HEK293 (cell line): ENCODE data around the gene LEFTY1.

ENCODE experiments used
- CTCF ChIA-PET: fragments of 350-600 bp; formaldehyde crosslinking; extraction: SDS; loops from one replicate; lab custom pipeline; 2021; ENCODE audit warnings: antibody characterized with exemption; lab: Yijun Ruan, JAX
- POLR2A ChIA-PET: fragments of 300-600 bp; formaldehyde crosslinking; extraction: SDS; loops from one replicate; lab custom pipeline; 2020; ENCODE audit warnings: antibody characterized with exemption, inconsistent platforms; lab: Yijun Ruan, JAX
- H3K27ac ChIP-seq: fragments of 200-500 bp; sonication (Bioruptor generic); 2 replicates; pipeline ENCODE4 v1.5.1; 2014; ENCODE audit warnings: low read depth, low read length, control low read depth, inconsistent platforms; ENCODE audit errors: extremely low read depth
- H3K36me3 ChIP-seq, 2 experiments: fragments of 200-500 bp in 1 of 2; sonication (Bioruptor generic) in 1 of 2; 1 replicate in 1 of 2; 2 replicates in 1 of 2; pipeline ENCODE4 v1.5.1; 2014 to 2017; ENCODE audit warnings: inconsistent platforms in 2 of 2, low read length in 2 of 2; ENCODE audit not compliant: control insufficient read depth in 2 of 2, insufficient read depth in 1 of 2
- H3K4me1 ChIP-seq: fragments of 200-500 bp; sonication (Bioruptor generic); 2 replicates; pipeline ENCODE4 v1.5.1; 2014; ENCODE audit warnings: mild to moderate bottlenecking, low read length, inconsistent platforms; ENCODE audit not compliant: control insufficient read depth, insufficient read depth
- H3K4me3 ChIP-seq: 2 replicates; pipeline ENCODE4 v1.5.1; 2011; ENCODE audit warnings: low read depth, mild to moderate bottlenecking, control low read depth, low read length, moderate library complexity
- H3K9me3 ChIP-seq: fragments of 200-500 bp; sonication (Bioruptor generic); 2 replicates; pipeline ENCODE4 v1.5.1; 2014; ENCODE audit warnings: low read depth, low read length, inconsistent platforms; ENCODE audit not compliant: control insufficient read depth, insufficient read depth
- ELK4 ChIP-seq: IDR thresholded peaks from 2 replicates; pipeline ENCODE4 v1.6.1; 2011; ENCODE audit warnings: mild to moderate bottlenecking, low read depth, low read length, borderline replicate concordance
- FEZF1 ChIP-seq: fragments of 450-650 bp; formaldehyde crosslinking; IDR thresholded peaks from 2 replicates; pipeline ENCODE4 v1.5.1; 2016; ENCODE audit warnings: missing biosample characterization, missing genetic modification characterization
- HOXC10 ChIP-seq: sonication (generic); formaldehyde crosslinking; IDR thresholded peaks from 2 replicates; pipeline ENCODE4 v1.8.1; 2023; ENCODE audit warnings: mild to moderate bottlenecking, missing genetic modification reagents
- HOXD13 ChIP-seq: sonication (generic); formaldehyde crosslinking; IDR thresholded peaks from 2 replicates; pipeline ENCODE4 v1.8.0; 2022; ENCODE audit warnings: missing genetic modification reagents, borderline replicate concordance
- KLF7 ChIP-seq: fragments of 450-650 bp; formaldehyde crosslinking; IDR thresholded peaks from 2 replicates; pipeline ENCODE4 v1.5.1; 2016; ENCODE audit warnings: missing biosample characterization, missing genetic modification characterization, borderline replicate concordance
- MEIS1 ChIP-seq: sonication (generic); formaldehyde crosslinking; IDR thresholded peaks from 2 replicates; pipeline ENCODE4 v1.8.1; 2022; ENCODE audit warnings: missing genetic modification reagents, mild to moderate bottlenecking, borderline replicate concordance
- SP7 ChIP-seq: fragments of 450-650 bp; formaldehyde crosslinking; IDR thresholded peaks from 2 replicates; pipeline ENCODE4 v1.5.1; 2016; ENCODE audit warnings: missing biosample characterization, missing genetic modification characterization
- WT1 ChIP-seq: fragments of 450-650 bp; formaldehyde crosslinking; IDR thresholded peaks from 2 replicates; pipeline ENCODE4 v1.5.1; 2016; ENCODE audit warnings: missing biosample characterization, missing genetic modification characterization
- ZBTB20 ChIP-seq: fragments of 450-650 bp; formaldehyde crosslinking; IDR thresholded peaks from 2 replicates; pipeline ENCODE4 v1.5.1; 2016; ENCODE audit warnings: missing biosample characterization, missing genetic modification characterization
- ZBTB48 ChIP-seq: fragments of 450-650 bp; formaldehyde crosslinking; IDR thresholded peaks from 2 replicates; pipeline ENCODE4 v1.5.1; 2016; ENCODE audit warnings: missing biosample characterization, missing genetic modification characterization
- ZBTB8A ChIP-seq: fragments of 450-650 bp; formaldehyde crosslinking; IDR thresholded peaks from 2 replicates; pipeline ENCODE4 v1.5.1; 2016; ENCODE audit warnings: missing biosample characterization, missing genetic modification characterization
- ZEB2 ChIP-seq: fragments of 450-650 bp; formaldehyde crosslinking; IDR thresholded peaks from 2 replicates; pipeline ENCODE4 v1.5.1; 2016; ENCODE audit warnings: missing biosample characterization, missing genetic modification characterization
- ZNF133 ChIP-seq: fragments of 450-650 bp; formaldehyde crosslinking; IDR thresholded peaks from 2 replicates; pipeline ENCODE4 v1.5.1; 2016; ENCODE audit warnings: missing biosample characterization, missing genetic modification characterization
- ZNF140 ChIP-seq: fragments of 450-650 bp; formaldehyde crosslinking; IDR thresholded peaks from 2 replicates; pipeline ENCODE4 v1.5.1; 2016; ENCODE audit warnings: missing biosample characterization, missing genetic modification characterization
- ZNF16 ChIP-seq: fragments of 450-650 bp; formaldehyde crosslinking; IDR thresholded peaks from 2 replicates; pipeline ENCODE4 v1.5.1; 2016; ENCODE audit warnings: low read depth, missing biosample characterization, missing genetic modification characterization
- ZNF2 ChIP-seq: fragments of 450-650 bp; formaldehyde crosslinking; IDR thresholded peaks from 2 replicates; pipeline ENCODE4 v1.5.1; 2016; ENCODE audit warnings: missing biosample characterization, missing genetic modification characterization
- ZNF239 ChIP-seq: fragments of 450-650 bp; formaldehyde crosslinking; IDR thresholded peaks from 2 replicates; pipeline ENCODE4 v1.5.1; 2016; ENCODE audit warnings: missing biosample characterization, missing genetic modification characterization
- ZNF266 ChIP-seq: fragments of 450-650 bp; formaldehyde crosslinking; IDR thresholded peaks from 2 replicates; pipeline ENCODE4 v1.5.1; 2016; ENCODE audit warnings: missing biosample characterization, missing genetic modification characterization, low read depth
- ZNF324 ChIP-seq: fragments of 450-650 bp; formaldehyde crosslinking; IDR thresholded peaks from 2 replicates; pipeline ENCODE4 v1.5.1; 2016; ENCODE audit warnings: missing biosample characterization, missing genetic modification characterization
- ZNF354C ChIP-seq: fragments of 450-650 bp; formaldehyde crosslinking; IDR thresholded peaks from 2 replicates; pipeline ENCODE4 v1.5.1; 2016; ENCODE audit warnings: missing biosample characterization, missing genetic modification characterization, low read depth, borderline replicate concordance
- ZNF391 ChIP-seq: fragments of 450-650 bp; formaldehyde crosslinking; IDR thresholded peaks from 2 replicates; pipeline ENCODE4 v1.5.1; 2016; ENCODE audit warnings: low read depth, missing biosample characterization, missing genetic modification characterization, borderline replicate concordance
- ZNF514 ChIP-seq: fragments of 450-650 bp; formaldehyde crosslinking; IDR thresholded peaks from 2 replicates; pipeline ENCODE4 v1.5.1; 2016; ENCODE audit warnings: missing biosample characterization, missing genetic modification characterization
- ZNF585B ChIP-seq: fragments of 450-650 bp; formaldehyde crosslinking; IDR thresholded peaks from 2 replicates; pipeline ENCODE4 v1.5.1; 2016; ENCODE audit warnings: missing biosample characterization, missing genetic modification characterization
- ZNF626 ChIP-seq: fragments of 450-650 bp; sonication (Bioruptor Pico); formaldehyde crosslinking; IDR thresholded peaks from 2 replicates; pipeline ENCODE4 v1.5.1; 2018; ENCODE audit warnings: missing biosample characterization, missing genetic modification characterization, inconsistent platforms
- ZXDB ChIP-seq: fragments of 450-650 bp; formaldehyde crosslinking; IDR thresholded peaks from 2 replicates; pipeline ENCODE4 v1.5.1; 2016; ENCODE audit warnings: missing biosample characterization, missing genetic modification characterization
- TF ChIP-seq, protein P1 (sequence below): fragments of 450-650 bp; formaldehyde crosslinking; IDR thresholded peaks from 2 replicates; pipeline ENCODE4 v1.5.1; 2016; ENCODE audit warnings: missing biosample characterization, missing genetic modification characterization
- TF ChIP-seq, protein P2 (sequence below): fragments of 450-650 bp; formaldehyde crosslinking; IDR thresholded peaks from 2 replicates; pipeline ENCODE4 v1.5.1; 2016; ENCODE audit warnings: missing biosample characterization, missing genetic modification characterization
- TF ChIP-seq, protein P3 (sequence below): fragments of 450-650 bp; formaldehyde crosslinking; IDR thresholded peaks from 2 replicates; pipeline ENCODE4 v1.5.0; 2017; ENCODE audit warnings: missing biosample characterization, missing genetic modification characterization, borderline replicate concordance

Gene LEFTY1

GRCh38 chr1:225873281-225873850 is 15.6 kb downstream of the LEFTY1 start (continued):
- no peak for TF ChIP-seq ZNF391

DNA sequence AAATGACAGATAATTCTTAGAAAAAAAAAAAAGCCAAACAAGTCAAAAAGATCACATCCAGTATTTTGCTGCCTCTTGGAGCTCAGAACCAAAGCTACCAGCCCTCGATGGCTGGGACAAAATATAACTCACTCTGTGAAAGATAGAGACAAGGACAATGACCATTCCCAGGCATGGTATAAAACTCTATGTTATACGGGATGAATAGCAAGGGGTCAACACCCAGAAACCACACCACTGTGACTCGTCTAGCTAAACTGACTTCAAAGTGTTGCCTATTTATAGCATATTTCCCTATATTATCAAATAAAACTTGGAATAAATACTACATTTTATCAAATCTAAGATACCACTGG is 16.9 kb downstream of the LEFTY1 start:
- no peak overlapping the region for H3K4me3 ChIP-seq
- ChIA-PET POLR2A (interaction anchor here (0.6 to 2.5 kb wide), 2 partner anchors 10 to 707 kb away, joined by 3 to 12 read pairs; partner anchors contain the start of gene TMEM63A), CTCF (interaction anchor here (0.6 to 1.8 kb wide), 7 partner anchors 9 to 397 kb away, joined by 3 to 6 read pairs (median 3); partner anchors contain the start of gene SRP9)
- TF ChIP-seq HOXC10 (no peak), ZNF266 (tag by site-specific recombination) (no peak), ZNF514 (tag by site-specific recombination) (no peak), HOXD13 (CRISPR knock-in tag) (no peak), MEIS1 (CRISPR knock-in tag) (no peak), ZBTB20 (no peak)
- TF ChIP-seq, protein P1, sequence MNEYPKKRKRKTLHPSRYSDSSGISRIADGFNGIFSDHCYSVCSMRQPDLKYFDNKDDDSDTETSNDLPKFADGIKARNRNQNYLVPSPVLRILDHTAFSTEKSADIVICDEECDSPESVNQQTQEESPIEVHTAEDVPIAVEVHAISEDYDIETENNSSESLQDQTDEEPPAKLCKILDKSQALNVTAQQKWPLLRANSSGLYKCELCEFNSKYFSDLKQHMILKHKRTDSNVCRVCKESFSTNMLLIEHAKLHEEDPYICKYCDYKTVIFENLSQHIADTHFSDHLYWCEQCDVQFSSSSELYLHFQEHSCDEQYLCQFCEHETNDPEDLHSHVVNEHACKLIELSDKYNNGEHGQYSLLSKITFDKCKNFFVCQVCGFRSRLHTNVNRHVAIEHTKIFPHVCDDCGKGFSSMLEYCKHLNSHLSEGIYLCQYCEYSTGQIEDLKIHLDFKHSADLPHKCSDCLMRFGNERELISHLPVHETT: no peak
- H3K9me3 ChIP-seq: no peaks in the 10 kb centered on the region
- peaks cover 13% of the 10 kb centered on the region for H3K4me1 ChIP-seq
- no peak overlapping the region for H3K27ac ChIP-seq
- H3K36me3 ChIP-seq: peaks cover 8 to 70% of the 10 kb centered on the region in 2 experiments; a peak in 2 of 3 replicates

GRCh38 chr1:225871359-225872074 is 17.4 kb downstream of the LEFTY1 start:
- Histone ChIP-seq H3K9me3 (no peaks in the 10 kb centered on the region), H3K4me3 (no peak overlapping the region), H3K27ac (no peak overlapping the region), H3K4me1 (peaks cover 13% of the 10 kb centered on the region), H3K36me3 (peaks cover 8 to 72% of the 10 kb centered on the region in 2 experiments; a peak in 2 of 3 replicates)
- POLR2A ChIA-PET: interaction anchor here (0.6 to 2.5 kb wide), 2 partner anchors 11 to 706 kb away, joined by 3 to 12 read pairs; partner anchors contain the start of gene TMEM63A
- CTCF ChIA-PET: interaction anchor here (0.6 to 1.8 kb wide), 7 partner anchors 10 to 397 kb away, joined by 3 to 6 read pairs (median 4); partner anchors contain the start of gene SRP9
- no peak for TF ChIP-seq ELK4
- TF ChIP-seq, protein P2, sequence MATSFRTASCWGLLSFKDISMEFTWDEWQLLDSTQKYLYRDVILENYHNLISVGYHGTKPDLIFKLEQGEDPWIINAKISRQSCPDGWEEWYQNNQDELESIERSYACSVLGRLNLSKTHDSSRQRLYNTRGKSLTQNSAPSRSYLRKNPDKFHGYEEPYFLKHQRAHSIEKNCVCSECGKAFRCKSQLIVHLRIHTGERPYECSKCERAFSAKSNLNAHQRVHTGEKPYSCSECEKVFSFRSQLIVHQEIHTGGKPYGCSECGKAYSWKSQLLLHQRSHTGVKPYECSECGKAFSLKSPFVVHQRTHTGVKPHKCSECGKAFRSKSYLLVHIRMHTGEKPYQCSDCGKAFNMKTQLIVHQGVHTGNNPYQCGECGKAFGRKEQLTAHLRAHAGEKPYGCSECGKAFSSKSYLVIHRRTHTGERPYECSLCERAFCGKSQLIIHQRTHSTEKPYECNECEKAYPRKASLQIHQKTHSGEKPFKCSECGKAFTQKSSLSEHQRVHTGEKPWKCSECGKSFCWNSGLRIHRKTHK (tag by site-specific recombination): no peak
- TF ChIP-seq ZNF2 (tag by site-specific recombination): no peak
- no peak for TF ChIP-seq ZNF16 (tag by site-specific recombination)
- TF ChIP-seq ZBTB48 (tag by site-specific recombination): no peak
- TF ChIP-seq FEZF1 (tag by site-specific recombination): peak; percentile 29; the same call in 1 of the 2 replicates
- TF ChIP-seq ZNF239 (tag by site-specific recombination): no peak
- no peak for TF ChIP-seq ZNF140 (tag by site-specific recombination)
- TF ChIP-seq KLF7 (tag by site-specific recombination): no peak
- TF ChIP-seq, protein P3, sequence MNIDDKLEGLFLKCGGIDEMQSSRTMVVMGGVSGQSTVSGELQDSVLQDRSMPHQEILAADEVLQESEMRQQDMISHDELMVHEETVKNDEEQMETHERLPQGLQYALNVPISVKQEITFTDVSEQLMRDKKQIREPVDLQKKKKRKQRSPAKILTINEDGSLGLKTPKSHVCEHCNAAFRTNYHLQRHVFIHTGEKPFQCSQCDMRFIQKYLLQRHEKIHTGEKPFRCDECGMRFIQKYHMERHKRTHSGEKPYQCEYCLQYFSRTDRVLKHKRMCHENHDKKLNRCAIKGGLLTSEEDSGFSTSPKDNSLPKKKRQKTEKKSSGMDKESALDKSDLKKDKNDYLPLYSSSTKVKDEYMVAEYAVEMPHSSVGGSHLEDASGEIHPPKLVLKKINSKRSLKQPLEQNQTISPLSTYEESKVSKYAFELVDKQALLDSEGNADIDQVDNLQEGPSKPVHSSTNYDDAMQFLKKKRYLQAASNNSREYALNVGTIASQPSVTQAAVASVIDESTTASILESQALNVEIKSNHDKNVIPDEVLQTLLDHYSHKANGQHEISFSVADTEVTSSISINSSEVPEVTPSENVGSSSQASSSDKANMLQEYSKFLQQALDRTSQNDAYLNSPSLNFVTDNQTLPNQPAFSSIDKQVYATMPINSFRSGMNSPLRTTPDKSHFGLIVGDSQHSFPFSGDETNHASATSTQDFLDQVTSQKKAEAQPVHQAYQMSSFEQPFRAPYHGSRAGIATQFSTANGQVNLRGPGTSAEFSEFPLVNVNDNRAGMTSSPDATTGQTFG: no peak
- TF ChIP-seq ZBTB8A (tag by site-specific recombination): 0 out of 2 replicates have a peak, but pooled peaks have one; percentile 41
- no peak for TF ChIP-seq ZNF133 (tag by site-specific recombination)
- no peak for TF ChIP-seq WT1 (tag by site-specific recombination)
- TF ChIP-seq ZNF324 (tag by site-specific recombination): no peak; the same call in 1 of the 2 replicates
- TF ChIP-seq ZEB2 (tag by site-specific recombination): no peak
- no peak for TF ChIP-seq ZNF626 (tag by site-specific recombination)
- TF ChIP-seq ZXDB (tag by site-specific recombination): no peak
- no peak for TF ChIP-seq ZNF585B (tag by site-specific recombination)
- no peak for TF ChIP-seq ZNF354C
- TF ChIP-seq SP7 (tag by site-specific recombination): peak; percentile 80
